OCI-LY1 (cell line): ENCODE data around the gene USP53.

Experiments
- H2AFZ ChIP-seq: fragments of 200-600 bp; sonication (generic), shearing (Covaris generic); 2 replicates; pipeline ENCODE4 v1.6.0; 2014; ENCODE audit warnings: antibody characterized with exemption, mild to moderate bottlenecking, low read length
- H3F3A ChIP-seq: fragments of 200-600 bp; sonication (generic), shearing (Covaris generic); 2 replicates; pipeline ENCODE4 v1.6.0; 2014; ENCODE audit warnings: mild to moderate bottlenecking, antibody characterized with exemption, low read length, moderate library complexity; ENCODE audit not compliant: insufficient read depth
- H3K27ac ChIP-seq: fragments of 200-600 bp; sonication (generic); 2 replicates; pipeline ENCODE4 v1.5.1; 2014; ENCODE audit warnings: low read length, mixed run types, mild to moderate bottlenecking, low read depth; ENCODE audit not compliant: poor library complexity, severe bottlenecking
- H3K27me3 ChIP-seq: fragments of 200-600 bp; sonication (generic); 2 replicates; pipeline ENCODE4 v1.6.0; 2014; ENCODE audit warnings: antibody characterized with exemption, mild to moderate bottlenecking, low read length, moderate library complexity; ENCODE audit not compliant: insufficient read depth
- H3K36me3 ChIP-seq: fragments of 200-600 bp; sonication (generic); 2 replicates; pipeline ENCODE4 v1.6.1; 2014; ENCODE audit warnings: mild to moderate bottlenecking, antibody characterized with exemption, low read length, moderate library complexity, mixed read lengths; ENCODE audit not compliant: insufficient read depth
- H3K4me1 ChIP-seq: fragments of 200-600 bp; sonication (generic); 2 replicates; pipeline ENCODE4 v1.5.1; 2014; ENCODE audit warnings: mild to moderate bottlenecking, low read length, moderate library complexity; ENCODE audit not compliant: insufficient read depth, severe bottlenecking
- H3K4me2 ChIP-seq: fragments of 200-600 bp; sonication (generic), shearing (Covaris generic); 2 replicates; pipeline ENCODE4 v1.6.1; 2014; ENCODE audit warnings: low read length
- H3K4me3 ChIP-seq: fragments of 200-600 bp; sonication (generic); 2 replicates; pipeline ENCODE4 v1.5.1; 2014; ENCODE audit warnings: low read length, low read depth, mild to moderate bottlenecking, mixed read lengths; ENCODE audit not compliant: poor library complexity, severe bottlenecking
- H3K79me2 ChIP-seq: fragments of 200-600 bp; shearing (Covaris generic); 2 replicates; pipeline ENCODE4 v1.6.1; 2016; ENCODE audit warnings: mixed run types, low read length, mixed read lengths; ENCODE audit not compliant: insufficient read depth
- H3K9ac ChIP-seq: fragments of 200-600 bp; sonication (generic), shearing (Covaris generic); 2 replicates; pipeline ENCODE4 v1.6.1; 2014; ENCODE audit warnings: mild to moderate bottlenecking, low read length, mixed read lengths
- H3K9me2 ChIP-seq: fragments of 200-600 bp; sonication (generic), shearing (Covaris generic); 2 replicates; pipeline ENCODE4 v1.6.1; 2014; ENCODE audit warnings: low read depth, mild to moderate bottlenecking, low read length, mixed read lengths
- H3K9me3 ChIP-seq: fragments of 200-600 bp; shearing (Covaris generic); 2 replicates; pipeline ENCODE4 v1.6.1; 2014; ENCODE audit warnings: low read length, mixed read lengths
- H4K20me1 ChIP-seq: fragments of 200-600 bp; sonication (generic), shearing (Covaris generic); 2 replicates; pipeline ENCODE4 v1.6.0; 2016; ENCODE audit warnings: mild to moderate bottlenecking, low read length; ENCODE audit not compliant: insufficient read depth
- CTCF ChIP-seq: fragments of 200-600 bp; sonication (generic), shearing (Covaris generic); IDR thresholded peaks from 2 replicates; pipeline ENCODE4 v1.5.1; 2017; ENCODE audit warnings: mild to moderate bottlenecking, antibody characterized with exemption, low read length, moderate library complexity, mixed read lengths
- EZH2 ChIP-seq: fragments of 200-600 bp; sonication (generic), shearing (Covaris generic); IDR thresholded peaks from 2 replicates; pipeline ENCODE4 v1.8.0; 2017; ENCODE audit warnings: borderline replicate concordance, mixed run types, mild to moderate bottlenecking, antibody characterized with exemption, low read length, moderate library complexity, mixed read lengths

The USP53 gene

GRCh38 chr4:119227690-119228089, 15.2 kb downstream of the USP53 start:
- Histone ChIP-seq H3K9ac (no peak overlapping the region), H3K27ac (no peak overlapping the region), H3K36me3 (peaks cover 8% of the 10 kb centered on the region; the same call in 1 of the 2 replicates), H3K4me3 (no peak overlapping the region), H3K9me2 (no peaks in the 10 kb centered on the region), H3K9me3 (no peaks in the 10 kb centered on the region), H3F3A (no peaks in the 10 kb centered on the region), H3K79me2 (no peaks in the 10 kb centered on the region), H4K20me1 (no peaks in the 10 kb centered on the region), H3K4me2 (no peak overlapping the region), H3K27me3 (no peaks in the 10 kb centered on the region), H2AFZ (no peak overlapping the region), H3K4me1 (peaks cover 3% of the 10 kb centered on the region)
- no peak for TF ChIP-seq EZH2
- no peak for TF ChIP-seq CTCF

- no peaks in the 10 kb centered on the region for H3K9me3 ChIP-seq
- no peak overlapping the region for H3K4me2 ChIP-seq
- H3K79me2 ChIP-seq, result no peaks in the 10 kb centered on the region
- no peaks in the 10 kb centered on the region for H3K9me2 ChIP-seq
- no peak overlapping the region for H3K9ac ChIP-seq
- peaks cover 10% of the 10 kb centered on the region for H3K4me1 ChIP-seq
- no peak overlapping the region for H3K27ac ChIP-seq
- no peaks in the 10 kb centered on the region for H4K20me1 ChIP-seq
- no peaks in the 10 kb centered on the region for H3K27me3 ChIP-seq
- no peak overlapping the region for H2AFZ ChIP-seq
- H3F3A ChIP-seq, result no peaks in the 10 kb centered on the region
- H3K36me3 ChIP-seq, result peaks cover 6% of the 10 kb centered on the region; the same call in 1 of the 2 replicates
- TF ChIP-seq EZH2 (no peak), CTCF (no peak)
- no peak overlapping the region for H3K4me3 ChIP-seq
These were observed 15.9 kb downstream of the USP53 start for GRCh38 chr4:119228406-119228805.

- Histone ChIP-seq H3K27ac (no peak overlapping the region), H3K4me2 (no peak overlapping the region), H3K36me3 (peaks cover 5% of the 10 kb centered on the region; the same call in 1 of the 2 replicates), H3K9me2 (no peaks in the 10 kb centered on the region), H3K4me3 (no peak overlapping the region), H2AFZ (no peak overlapping the region), H3F3A (no peaks in the 10 kb centered on the region), H4K20me1 (no peaks in the 10 kb centered on the region), H3K27me3 (no peaks in the 10 kb centered on the region), H3K79me2 (0 out of 2 replicates have a peak, but pooled peaks cover 4% of the 10 kb centered on the region), H3K4me1 (peaks cover 17% of the 10 kb centered on the region), H3K9ac (no peak overlapping the region), H3K9me3 (no peaks in the 10 kb centered on the region)
- TF ChIP-seq CTCF (no peak), EZH2 (no peak)
These were observed 17.6 kb downstream of the USP53 start for GRCh38 chr4:119229908-119230687.
